Endodermal cell (in vitro differentiated cells): ENCODE results near the gene SLC5A6. TPM values are rescaled to one million over a fixed set of nuclear protein-coding genes. Genes with fewer than 3 reads are reported as not detected.

Experiments used
- DNase-seq: peaks from one replicate; pipeline ENCODE4 v3.0.0-alpha.2; 2017
- H3K27ac ChIP-seq: 2 replicates; pipeline ENCODE4 v1.5.1; 2013; ENCODE audit warnings: mild to moderate bottlenecking, low read depth, low read length, moderate library complexity
- H3K27me3 ChIP-seq: 2 replicates; pipeline ENCODE4 v1.6.1; 2013; ENCODE audit warnings: mild to moderate bottlenecking, low read length, moderate library complexity; ENCODE audit not compliant: insufficient read depth, control insufficient read depth, poor library complexity, severe bottlenecking
- H3K36me3 ChIP-seq: 2 replicates; pipeline ENCODE4 v1.7.0; 2013; ENCODE audit warnings: mild to moderate bottlenecking, low read length, moderate library complexity; ENCODE audit not compliant: control insufficient read depth, insufficient read depth
- H3K4me1 ChIP-seq: one replicate; pipeline ENCODE4 v1.7.0; 2013; ENCODE audit warnings: low read length; ENCODE audit not compliant: control insufficient read depth, insufficient read depth
- H3K4me3 ChIP-seq: 2 replicates; pipeline ENCODE4 v1.5.1; 2013; ENCODE audit warnings: mild to moderate bottlenecking, low read length, moderate library complexity
- H3K9ac ChIP-seq: 2 replicates; pipeline ENCODE4 v1.6.1; 2013; ENCODE audit warnings: mild to moderate bottlenecking, low read length, moderate library complexity; ENCODE audit not compliant: poor library complexity, severe bottlenecking; ENCODE audit errors: extremely low read depth
- H3K9me3 ChIP-seq: 2 replicates; pipeline ENCODE4 v1.6.1; 2013; ENCODE audit warnings: mild to moderate bottlenecking, low read length, moderate library complexity; ENCODE audit not compliant: control insufficient read depth
- H3K27ac Mint-ChIP-seq: 2 replicates; pipeline ENCODE4 v1.8.0; 2020; ENCODE audit warnings: mixed read lengths
- H3K27me3 Mint-ChIP-seq: 2 replicates; pipeline ENCODE4 v1.8.0; 2021; ENCODE audit warnings: mild to moderate bottlenecking, mixed read lengths; ENCODE audit not compliant: insufficient read depth
- H3K36me3 Mint-ChIP-seq: 2 replicates; pipeline ENCODE4 v1.8.0; 2020; ENCODE audit warnings: low read depth, mixed read lengths
- H3K4me1 Mint-ChIP-seq: 2 replicates; pipeline ENCODE4 v1.8.0; 2020; ENCODE audit warnings: mixed read lengths
- H3K4me3 Mint-ChIP-seq: 2 replicates; pipeline ENCODE4 v1.8.0; 2020; ENCODE audit warnings: mild to moderate bottlenecking, moderate library complexity, mixed read lengths
- H3K9me3 Mint-ChIP-seq: 2 replicates; pipeline ENCODE4 v1.8.0; 2020; ENCODE audit warnings: mild to moderate bottlenecking, mixed read lengths
- WGBS, 2 experiments: methylation state at CpG; one replicate each; pipeline versions ENCODE4 v1.1.5 to v1.1.7; 2013; ENCODE audit warnings: missing lambda C conversion rate in 2 of 2, mixed read lengths in 1 of 2; ENCODE audit not compliant: insufficient coverage in 1 of 2, insufficient read length in 1 of 2; 5-methylcytosine and 5-hydroxymethylcytosine counted together
- total RNA-seq, 2 donors: library from RNA; stranded (reverse); fragmentation: NEBNext Ultra II Directional in 1 of 2; extraction: Animal tissue kit (Norgen Biotek cat#: 25700) in 1 of 2; gene quantifications; 2 replicates in 1 of 2; 3 replicates in 1 of 2; pipeline ENCODE4 v1.2.1, GENCODE V29; 2021
- TF ChIP-seq, protein P1 (sequence below): fragments of 200-600 bp; sonication (generic); conservative IDR thresholded peaks from 2 replicates; pipeline ENCODE4 v1.5.0; 2021; ENCODE audit warnings: antibody characterized with exemption, mild to moderate bottlenecking

Gene SLC5A6
- total RNA-seq, 2 donors from 2014 or later = 115 to 125 TPM

GRCh38 chr2:27241761-27242613 is 29.9 kb upstream of the SLC5A6 start:
- Mint-ChIP-seq H3K36me3 (peaks cover 69% of the 10 kb centered on the region), H3K27ac (no peak overlapping the region), H3K4me1 (no peaks in the 10 kb centered on the region), H3K27me3 (no peaks in the 10 kb centered on the region), H3K9me3 (no peaks in the 10 kb centered on the region), H3K4me3 (no peak overlapping the region)
- Histone ChIP-seq H3K9me3 (no peaks in the 10 kb centered on the region), H3K4me3 (no peak overlapping the region), H3K27ac (no peak overlapping the region), H3K4me1 (no peaks in the 10 kb centered on the region), H3K36me3 (peaks cover 79% of the 10 kb centered on the region), H3K9ac (no peak overlapping the region), H3K27me3 (no peaks in the 10 kb centered on the region)
- TF ChIP-seq, protein P1, sequence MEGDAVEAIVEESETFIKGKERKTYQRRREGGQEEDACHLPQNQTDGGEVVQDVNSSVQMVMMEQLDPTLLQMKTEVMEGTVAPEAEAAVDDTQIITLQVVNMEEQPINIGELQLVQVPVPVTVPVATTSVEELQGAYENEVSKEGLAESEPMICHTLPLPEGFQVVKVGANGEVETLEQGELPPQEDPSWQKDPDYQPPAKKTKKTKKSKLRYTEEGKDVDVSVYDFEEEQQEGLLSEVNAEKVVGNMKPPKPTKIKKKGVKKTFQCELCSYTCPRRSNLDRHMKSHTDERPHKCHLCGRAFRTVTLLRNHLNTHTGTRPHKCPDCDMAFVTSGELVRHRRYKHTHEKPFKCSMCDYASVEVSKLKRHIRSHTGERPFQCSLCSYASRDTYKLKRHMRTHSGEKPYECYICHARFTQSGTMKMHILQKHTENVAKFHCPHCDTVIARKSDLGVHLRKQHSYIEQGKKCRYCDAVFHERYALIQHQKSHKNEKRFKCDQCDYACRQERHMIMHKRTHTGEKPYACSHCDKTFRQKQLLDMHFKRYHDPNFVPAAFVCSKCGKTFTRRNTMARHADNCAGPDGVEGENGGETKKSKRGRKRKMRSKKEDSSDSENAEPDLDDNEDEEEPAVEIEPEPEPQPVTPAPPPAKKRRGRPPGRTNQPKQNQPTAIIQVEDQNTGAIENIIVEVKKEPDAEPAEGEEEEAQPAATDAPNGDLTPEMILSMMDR = no peak
- 93 to 94% methylated on average over 15 to 24 of the region's 24 CpGs for WGBS, 2 experiments
- no peak for DNase-seq

DNA sequence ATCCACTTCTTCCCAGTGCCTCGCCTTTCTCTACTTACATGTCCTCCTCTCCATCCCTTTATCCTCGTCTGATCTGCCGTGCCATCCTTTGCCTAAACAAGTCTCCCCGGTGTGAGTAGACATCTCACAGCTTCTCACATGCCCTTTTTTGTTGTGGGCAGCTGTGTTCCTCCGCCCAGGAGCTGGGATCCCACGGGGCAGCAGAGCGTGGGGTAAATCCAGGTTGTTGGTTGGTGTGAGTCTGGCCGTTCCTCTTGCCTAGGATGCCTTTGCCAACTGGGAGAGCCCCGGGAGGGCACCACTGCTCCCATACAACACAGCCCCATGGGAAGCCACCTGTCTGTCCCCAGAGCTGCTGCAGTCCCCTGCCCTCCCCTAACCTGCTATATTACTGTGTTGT is 28.3 kb upstream of the SLC5A6 start:
- H3K27ac Mint-ChIP-seq = no peak overlapping the region
- TF ChIP-seq, protein P1 = no peak
- H3K9me3 Mint-ChIP-seq = no peaks in the 10 kb centered on the region
- H3K4me3 ChIP-seq = no peak overlapping the region
- H3K9ac ChIP-seq = no peak overlapping the region
- DNase-seq = no peak
- no peak overlapping the region for H3K27ac ChIP-seq
- no peak overlapping the region for H3K4me3 Mint-ChIP-seq
- H3K27me3 Mint-ChIP-seq = no peaks in the 10 kb centered on the region
- no peaks in the 10 kb centered on the region for H3K4me1 Mint-ChIP-seq
- no peaks in the 10 kb centered on the region for H3K4me1 ChIP-seq
- WGBS, 2 experiments = 92 to 100% methylated on average over 3 to 9 of the region's 9 CpGs
- H3K27me3 ChIP-seq = no peaks in the 10 kb centered on the region
- H3K9me3 ChIP-seq = no peaks in the 10 kb centered on the region
- H3K36me3 ChIP-seq = peaks cover 94% of the 10 kb centered on the region
- peaks cover 83% of the 10 kb centered on the region for H3K36me3 Mint-ChIP-seq

DNA sequence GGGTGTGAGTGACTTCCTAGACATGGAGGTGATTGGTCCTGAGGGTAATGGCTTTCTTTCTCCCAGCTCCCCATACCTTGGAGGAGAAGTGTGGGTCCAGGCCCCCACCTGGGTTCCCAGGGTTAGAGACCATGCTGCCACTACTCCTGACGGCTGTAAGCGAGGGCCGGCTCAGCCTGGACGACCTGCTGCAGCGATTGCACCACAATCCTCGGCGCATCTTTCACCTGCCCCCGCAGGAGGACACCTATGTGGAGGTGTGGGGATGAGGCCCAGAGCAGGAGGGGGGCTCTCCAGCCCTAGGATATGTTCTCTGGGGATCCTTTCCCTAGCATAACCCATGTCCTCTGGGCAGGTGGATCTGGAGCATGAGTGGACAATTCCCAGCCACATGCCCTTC is 26.9 kb upstream of the SLC5A6 start:
- 93 to 98% methylated on average over 7 to 8 of the region's 8 CpGs for WGBS, 2 experiments
- H3K27ac Mint-ChIP-seq = no peak overlapping the region

More for the DNA sequence above, 26.9 kb upstream of the SLC5A6 start:
- TF ChIP-seq, protein P1 = no peak
- Mint-ChIP-seq H3K36me3 (peaks cover 92% of the 10 kb centered on the region), H3K9me3 (no peaks in the 10 kb centered on the region), H3K4me1 (no peaks in the 10 kb centered on the region), H3K4me3 (no peak overlapping the region), H3K27me3 (no peaks in the 10 kb centered on the region)
- DNase-seq = no peak
- Histone ChIP-seq H3K27me3 (no peaks in the 10 kb centered on the region), H3K4me1 (no peaks in the 10 kb centered on the region), H3K9ac (no peak overlapping the region), H3K27ac (no peak overlapping the region), H3K4me3 (no peak overlapping the region), H3K9me3 (no peaks in the 10 kb centered on the region), H3K36me3 (peaks cover 95% of the 10 kb centered on the region)
